Measurements from ENCODE around the gene CUBN.

- TF ChIP-seq CTCF (IDR thresholded peaks at IDR 0.05 in 2 of 3, conservative IDR thresholded peaks at IDR 0.05 in 1 of 3; ENCODE audit: insufficient read depth in 2 of 3, low read depth in 1 of 3, low read length in 3 of 3), result no peak
- TF ChIP-seq CEBPB (tag; IDR thresholded peaks at IDR 0.05), result no peak
- no peak for TF ChIP-seq CHD4 (IDR thresholded peaks at IDR 0.05; ENCODE audit: insufficient read depth, insufficient replicate concordance, low read depth, low read length, poor library complexity, severe bottlenecking)
- no peak for TF ChIP-seq ZBTB33 (CRISPR knock-in tag; IDR thresholded peaks at IDR 0.05)
- no peak for TF ChIP-seq ZNF395 (CRISPR knock-in tag; IDR thresholded peaks at IDR 0.05)
- TF ChIP-seq BRD4 (IDR thresholded peaks at IDR 0.05), result no peak
- TF ChIP-seq FOXK1 (CRISPR knock-in tag; IDR thresholded peaks at IDR 0.05; ENCODE audit: borderline replicate concordance), result no peak
- no peak for TF ChIP-seq ZNF318 (IDR thresholded peaks at IDR 0.05; ENCODE audit: borderline replicate concordance in 1 of 2, low read depth in 1 of 2)
- TF ChIP-seq KDM1A (IDR thresholded peaks at IDR 0.05), result no peak
- no peak for TF ChIP-seq ASH1L (IDR thresholded peaks at IDR 0.05; ENCODE audit: borderline replicate concordance, low read depth, partially characterized antibody)
- no peak for TF ChIP-seq ZFP36 (IDR thresholded peaks at IDR 0.05; ENCODE audit: low read depth, low read length, partially characterized antibody)
Observed at GRCh38 chr10:16907687-16908086, 221.9 kb downstream of the CUBN start.

All from K562 (cell line).